Right atrium auricular region (tissue), 2 donors: ENCODE measurements around the gene TANGO2. TPM values are rescaled to one million over a fixed set of nuclear protein-coding genes. Genes with fewer than 3 reads are reported as not detected.

Source experiments
- DNase-seq: peaks from one replicate; pipeline ENCODE4 v3.0.0-alpha.2; 2019; ENCODE audit warnings: low spot score
- H3K27ac ChIP-seq, 2 donors: fragments of 200-600 bp; sonication (generic); 1 replicate in 1 of 2; 2 replicates in 1 of 2; pipeline ENCODE4 v1.5.1; 2016 to 2019
- H3K27me3 ChIP-seq, 2 donors: fragments of 200-600 bp; sonication (generic); one replicate each; pipeline versions ENCODE4 v1.5.1 to v1.6.0; 2017 to 2019
- H3K36me3 ChIP-seq: fragments of 200-600 bp; sonication (generic); one replicate; pipeline ENCODE4 v1.5.1; 2016
- H3K4me1 ChIP-seq, 2 donors: fragments of 200-600 bp; sonication (generic); one replicate each; pipeline versions ENCODE4 v1.5.1 to v1.6.0; 2017 to 2019
- H3K4me3 ChIP-seq, 2 donors: fragments of 200-600 bp; sonication (generic); 1 replicate in 1 of 2; 2 replicates in 1 of 2; pipeline ENCODE4 v1.5.1; 2017 to 2019; ENCODE audit warnings: mild to moderate bottlenecking in 1 of 2, moderate library complexity in 1 of 2
- H3K9me3 ChIP-seq, 2 donors: fragments of 200-600 bp; sonication (generic); one replicate each; pipeline ENCODE4 v1.5.1; 2019
- CTCF ChIP-seq, 2 donors: fragments of 200-600 bp; sonication (generic); IDR thresholded peaks; one replicate each; pipeline ENCODE4 v1.5.1; 2019; ENCODE audit warnings: antibody characterized with exemption in 2 of 2
- total RNA-seq, 2 donors: library from RNA; depleted of rRNA; stranded (reverse); fragments of >200 nt; gene quantifications; one replicate each; pipeline ENCODE4 v1.1.0, GENCODE V29; 2016

TANGO2 gene
- total RNA-seq, 2 donors from 2014 or later, result 95.2 to 101 TPM

- no peak for TF ChIP-seq CTCF (IDR thresholded peaks at IDR 0.05)
- Histone ChIP-seq H3K36me3 (peaks cover 6% of the 10 kb centered on the region), H3K4me3 (no peak overlapping the region), H3K27ac (peak overlapping the region; percentile 95 to 99), H3K9me3 (no peaks in the 10 kb centered on the region), H3K4me1 (peaks cover 0 to 56% of the 10 kb centered on the region in 2 donors), H3K27me3 (no peaks in the 10 kb centered on the region)
- no peak for DNase-seq
These were observed 3.9 kb downstream of the TANGO2 start for GRCh38 chr22:20024650-20025397.

- H3K36me3 ChIP-seq, result peaks cover 6% of the 10 kb centered on the region
- no peaks in the 10 kb centered on the region for H3K9me3 ChIP-seq
- TF ChIP-seq CTCF (IDR thresholded peaks at IDR 0.05), result no peak
- H3K27me3 ChIP-seq, result no peaks in the 10 kb centered on the region
- peak overlapping the region; percentile 95 to 99 for H3K27ac ChIP-seq
- no peak overlapping the region for H3K4me3 ChIP-seq
- H3K4me1 ChIP-seq, result peaks cover 0 to 52% of the 10 kb centered on the region in 2 donors
- no peak for DNase-seq
These were observed 4.7 kb downstream of the TANGO2 start for GRCh38 chr22:20025401-20026203.

GRCh38 chr22:20026204-20026908, 5.4 kb downstream of the TANGO2 start:
- no peak for TF ChIP-seq CTCF (IDR thresholded peaks at IDR 0.05)
- Histone ChIP-seq H3K4me1 (peaks cover 0 to 55% of the 10 kb centered on the region in 2 donors), H3K27ac (peak overlapping the region in 1 of 2 donors; percentile 95), H3K4me3 (no peak overlapping the region), H3K36me3 (peaks cover 6% of the 10 kb centered on the region), H3K9me3 (no peaks in the 10 kb centered on the region), H3K27me3 (no peaks in the 10 kb centered on the region)
- DNase-seq, result no peak

GRCh38 chr22:20026996-20027601, 6.2 kb downstream of the TANGO2 start:
- H3K27ac ChIP-seq, result peak overlapping the region in 1 of 2 donors; percentile 95
- peaks cover 0 to 55% of the 10 kb centered on the region in 2 donors for H3K4me1 ChIP-seq
- DNase-seq, result no peak

More at GRCh38 chr22:20026996-20027601, 6.2 kb downstream of the TANGO2 start:
- TF ChIP-seq CTCF (IDR thresholded peaks at IDR 0.05), result no peak
- Histone ChIP-seq H3K27me3 (no peaks in the 10 kb centered on the region), H3K36me3 (peaks cover 6% of the 10 kb centered on the region), H3K4me3 (no peak overlapping the region), H3K9me3 (no peaks in the 10 kb centered on the region)
